K562 (cell line): ENCODE data around the gene NUP214.

Experiments
- CREB5 ChIP-seq: fragments of 250-450 bp; sonication (Bioruptor Pico); IDR thresholded peaks from 2 replicates; pipeline ENCODE4 v1.5.0; 2020; ENCODE audit warnings: mild to moderate bottlenecking
- CTCF ChIP-seq, 3 experiments: IDR thresholded peaks in 2 of 3; conservative IDR thresholded peaks in 1 of 3; 2 replicates each; pipeline ENCODE4 v1.5.1; 2011 to 2012; ENCODE audit warnings: low read length in 3 of 3, mild to moderate bottlenecking in 3 of 3, control low read depth in 2 of 3, improper control_type of control experiment in 1 of 3, inconsistent platforms in 1 of 3, low read depth in 1 of 3, mixed read lengths in 1 of 3, moderate library complexity in 1 of 3; ENCODE audit not compliant: insufficient read depth in 2 of 3
- ETV6 ChIP-seq, 3 experiments: fragments of 150-350 bp in 1 of 3; sonication (generic) in 1 of 3; formaldehyde crosslinking in 1 of 3; IDR thresholded peaks; 2 replicates each; pipeline versions ENCODE4 v1.6.1 to v1.8.0; 2014 to 2022; ENCODE audit warnings: borderline replicate concordance in 2 of 3, low read depth in 2 of 3, antibody characterized with exemption in 1 of 3, low read length in 1 of 3, mild to moderate bottlenecking in 1 of 3, missing genetic modification reagents in 1 of 3
- NFIC ChIP-seq: fragments of 450-650 bp; IDR thresholded peaks from 2 replicates; pipeline ENCODE4 v1.6.1; 2017; ENCODE audit warnings: mild to moderate bottlenecking, inconsistent platforms

GRCh38 chr9:131103024-131103423, 22.4 kb upstream of the NUP214 start:
- TF ChIP-seq CTCF (IDR thresholded peaks at IDR 0.05 in 2 of 3, conservative IDR thresholded peaks at IDR 0.05 in 1 of 3; ENCODE audit: insufficient read depth in 2 of 3, low read depth in 1 of 3, low read length in 3 of 3), result no peak
- TF ChIP-seq NFIC, result no peak
- no peak for TF ChIP-seq CREB5 (CRISPR knock-in tag)
- TF ChIP-seq ETV6 (IDR thresholded peaks at IDR 0.05; ENCODE audit: borderline replicate concordance in 1 of 2, low read depth in 2 of 2, low read length in 1 of 2), result no peak
- TF ChIP-seq ETV6 (CRISPR knock-in tag; IDR thresholded peaks at IDR 0.05; ENCODE audit: borderline replicate concordance), result no peak
